ENCODE data around the gene NR5A2.

Gene NR5A2

GRCh38 chr1:200206340-200206739, 178.8 kb downstream of the NR5A2 start:
- DNase-seq (ENCODE audit: low read depth), result peak; percentile 84

- peak; percentile 42 for DNase-seq (ENCODE audit: low read depth)
Observed at GRCh38 chr1:200206761-200207160, 179.3 kb downstream of the NR5A2 start.

- peak; percentile 52 for DNase-seq (ENCODE audit: low read depth)
Observed at GRCh38 chr1:200207711-200208126, 180.2 kb downstream of the NR5A2 start.

GRCh38 chr1:200211157-200211556, 183.6 kb downstream of the NR5A2 start:
- DNase-seq (ENCODE audit: low read depth), result peak; percentile 72

GRCh38 chr1:200213392-200213791, 185.9 kb downstream of the NR5A2 start:
- no peak for DNase-seq (ENCODE audit: low read depth)

GRCh38 chr1:200213921-200214320, 186.4 kb downstream of the NR5A2 start:
- no peak for DNase-seq (ENCODE audit: low read depth)

GRCh38 chr1:200215350-200215749, 187.8 kb downstream of the NR5A2 start:
- DNase-seq (ENCODE audit: low read depth), result no peak

- DNase-seq (ENCODE audit: low read depth), result no peak
Observed at GRCh38 chr1:200217703-200218102, 190.2 kb downstream of the NR5A2 start.

- no peak for DNase-seq (ENCODE audit: low read depth)
Observed at GRCh38 chr1:200221614-200222282, 194.2 kb downstream of the NR5A2 start.

- DNase-seq (ENCODE audit: low read depth), result no peak
Observed at GRCh38 chr1:200223207-200223606, 195.7 kb downstream of the NR5A2 start.

GRCh38 chr1:200223613-200224012, 196.1 kb downstream of the NR5A2 start:
- DNase-seq (ENCODE audit: low read depth), result no peak

- peak; percentile 51 for DNase-seq (ENCODE audit: low read depth)
Observed at GRCh38 chr1:200224315-200224714, 196.8 kb downstream of the NR5A2 start.

GRCh38 chr1:200226268-200226968, 198.9 kb downstream of the NR5A2 start:
- peak; percentile 30 for DNase-seq (ENCODE audit: low read depth)

GRCh38 chr1:200226969-200227303, 199.4 kb downstream of the NR5A2 start:
- no peak for DNase-seq (ENCODE audit: low read depth)

Data from EH (cell line).